Nephron (organoid): ENCODE measurements around the gene MYOM3.

Experiments
- H3K27ac Mint-ChIP-seq, 3 experiments: 2 replicates each; pipeline ENCODE4 v1.8.0; 2020; ENCODE audit warnings: mixed read lengths in 3 of 3, mild to moderate bottlenecking in 2 of 3, moderate library complexity in 1 of 3
- H3K27me3 Mint-ChIP-seq: 2 replicates; pipeline ENCODE4 v1.8.0; 2021; ENCODE audit warnings: low read depth, mild to moderate bottlenecking, moderate library complexity, mixed read lengths
- H3K36me3 Mint-ChIP-seq: 2 replicates; pipeline ENCODE4 v1.8.0; 2020; ENCODE audit warnings: low read depth, mixed read lengths
- H3K4me1 Mint-ChIP-seq: 2 replicates; pipeline ENCODE4 v1.8.0; 2020; ENCODE audit warnings: mixed read lengths
- H3K4me3 Mint-ChIP-seq, 3 experiments: 2 replicates each; pipeline ENCODE4 v1.8.0; 2020; ENCODE audit warnings: mild to moderate bottlenecking in 3 of 3, mixed read lengths in 3 of 3, moderate library complexity in 2 of 3
- H3K9me3 Mint-ChIP-seq: 2 replicates; pipeline ENCODE4 v1.8.0; 2020; ENCODE audit warnings: mixed read lengths
- TF ChIP-seq, protein P1 (sequence below), 3 experiments: fragments of 200-600 bp; sonication (generic); IDR thresholded peaks; one replicate each; pipeline ENCODE4 v1.5.0; 2021; ENCODE audit warnings: antibody characterized with exemption in 3 of 3; ENCODE audit not compliant: unreplicated experiment in 3 of 3

MYOM3 gene

DNA sequence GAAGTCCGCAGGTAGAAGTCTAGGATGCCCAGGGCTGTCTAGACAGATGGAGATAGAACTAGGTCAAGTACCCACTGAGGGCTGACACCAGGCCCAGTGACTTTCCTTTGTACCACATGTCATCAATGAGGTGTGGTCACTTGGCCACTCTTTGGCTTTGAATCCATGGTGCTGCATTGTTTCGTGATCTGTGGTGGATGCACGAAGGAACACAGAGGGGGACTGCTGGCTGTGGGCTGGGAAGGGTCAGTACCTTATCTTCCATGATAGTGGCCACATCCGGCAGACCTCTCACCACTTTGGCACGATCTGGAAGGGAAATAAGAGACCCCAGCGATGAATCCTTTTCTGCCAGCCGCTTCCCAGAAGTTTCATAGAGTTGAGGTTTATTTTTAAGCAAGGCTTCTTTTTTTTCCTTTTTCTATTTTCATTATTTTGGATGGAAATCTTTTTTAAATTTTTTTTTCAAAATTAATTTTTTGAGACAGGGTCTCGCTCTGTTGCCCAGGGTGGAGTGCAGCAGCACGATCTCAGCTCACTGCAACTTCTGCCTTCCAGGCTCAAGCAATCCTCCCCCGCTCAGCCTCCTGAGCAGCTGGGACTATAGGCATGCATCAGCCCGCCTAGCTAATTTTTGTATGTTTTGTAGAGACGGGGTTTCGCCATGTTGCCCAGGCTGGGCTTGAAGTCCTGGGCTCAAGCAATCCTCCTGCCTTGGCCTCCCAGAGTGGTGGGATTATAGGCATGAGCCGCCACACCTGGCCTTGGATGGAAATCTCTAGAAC is 53.1 kb downstream of the MYOM3 start:
- H3K9me3 Mint-ChIP-seq = peaks cover 6% of the 10 kb centered on the region

DNA sequence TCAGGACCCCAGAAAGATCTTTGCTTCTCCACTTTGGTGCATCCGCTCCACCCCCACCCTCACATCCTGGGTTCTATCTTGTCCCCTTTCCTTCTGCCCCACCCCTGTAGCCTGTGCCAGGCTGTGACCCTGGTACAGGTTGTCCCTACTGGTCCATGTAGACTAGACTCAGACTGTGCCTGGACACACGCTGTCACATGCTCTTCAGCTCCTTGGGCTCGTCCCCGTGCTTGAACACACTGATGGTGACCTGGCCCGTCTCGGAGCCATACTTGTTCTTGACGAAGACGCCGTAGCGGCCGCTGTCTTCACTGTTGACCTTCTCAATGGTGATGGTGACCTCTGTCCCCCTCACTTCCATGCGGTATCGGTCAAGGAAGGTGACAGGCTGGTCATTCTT is 54.8 kb downstream of the MYOM3 start:
- peaks cover 3% of the 10 kb centered on the region for H3K4me1 Mint-ChIP-seq
- H3K27ac Mint-ChIP-seq = no peak overlapping the region
- peaks cover 5% of the 10 kb centered on the region for H3K36me3 Mint-ChIP-seq
- peaks cover 3% of the 10 kb centered on the region for H3K9me3 Mint-ChIP-seq
- H3K27me3 Mint-ChIP-seq = no peaks in the 10 kb centered on the region
- H3K4me3 Mint-ChIP-seq = no peak overlapping the region
- TF ChIP-seq, protein P1, sequence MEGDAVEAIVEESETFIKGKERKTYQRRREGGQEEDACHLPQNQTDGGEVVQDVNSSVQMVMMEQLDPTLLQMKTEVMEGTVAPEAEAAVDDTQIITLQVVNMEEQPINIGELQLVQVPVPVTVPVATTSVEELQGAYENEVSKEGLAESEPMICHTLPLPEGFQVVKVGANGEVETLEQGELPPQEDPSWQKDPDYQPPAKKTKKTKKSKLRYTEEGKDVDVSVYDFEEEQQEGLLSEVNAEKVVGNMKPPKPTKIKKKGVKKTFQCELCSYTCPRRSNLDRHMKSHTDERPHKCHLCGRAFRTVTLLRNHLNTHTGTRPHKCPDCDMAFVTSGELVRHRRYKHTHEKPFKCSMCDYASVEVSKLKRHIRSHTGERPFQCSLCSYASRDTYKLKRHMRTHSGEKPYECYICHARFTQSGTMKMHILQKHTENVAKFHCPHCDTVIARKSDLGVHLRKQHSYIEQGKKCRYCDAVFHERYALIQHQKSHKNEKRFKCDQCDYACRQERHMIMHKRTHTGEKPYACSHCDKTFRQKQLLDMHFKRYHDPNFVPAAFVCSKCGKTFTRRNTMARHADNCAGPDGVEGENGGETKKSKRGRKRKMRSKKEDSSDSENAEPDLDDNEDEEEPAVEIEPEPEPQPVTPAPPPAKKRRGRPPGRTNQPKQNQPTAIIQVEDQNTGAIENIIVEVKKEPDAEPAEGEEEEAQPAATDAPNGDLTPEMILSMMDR (IDR thresholded peaks at IDR 0.05; ENCODE audit: unreplicated experiment in 3 of 3) = no peak

More for the DNA sequence above, 53.1 kb downstream of the MYOM3 start:
- TF ChIP-seq, protein P1 (IDR thresholded peaks at IDR 0.05; ENCODE audit: unreplicated experiment in 3 of 3) = no peak
- H3K27ac Mint-ChIP-seq = no peak overlapping the region
- H3K27me3 Mint-ChIP-seq = no peaks in the 10 kb centered on the region
- no peaks in the 10 kb centered on the region for H3K4me1 Mint-ChIP-seq
- peaks cover 10% of the 10 kb centered on the region for H3K36me3 Mint-ChIP-seq
- no peak overlapping the region for H3K4me3 Mint-ChIP-seq

DNA sequence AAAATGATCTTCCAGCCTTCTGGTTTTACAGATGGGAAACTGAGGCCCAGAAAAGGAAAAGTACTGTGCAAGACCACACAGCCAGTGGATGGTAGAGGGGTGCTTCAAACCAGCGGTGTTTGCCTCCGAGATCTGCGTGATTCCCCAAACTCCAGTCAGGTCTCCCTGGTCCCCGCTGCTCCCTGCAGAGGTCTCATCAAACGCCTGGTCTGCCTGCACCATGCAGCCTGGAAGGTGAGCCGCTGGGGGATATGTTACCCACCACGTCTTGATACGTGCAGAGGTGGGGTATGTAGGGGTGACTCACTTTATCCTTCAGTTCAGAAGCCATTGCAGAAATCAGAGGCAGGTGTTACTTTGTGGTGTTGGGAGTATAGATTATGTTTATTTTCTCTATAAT is 56.3 kb downstream of the MYOM3 start:
- peaks cover 3% of the 10 kb centered on the region for H3K9me3 Mint-ChIP-seq

DNA sequence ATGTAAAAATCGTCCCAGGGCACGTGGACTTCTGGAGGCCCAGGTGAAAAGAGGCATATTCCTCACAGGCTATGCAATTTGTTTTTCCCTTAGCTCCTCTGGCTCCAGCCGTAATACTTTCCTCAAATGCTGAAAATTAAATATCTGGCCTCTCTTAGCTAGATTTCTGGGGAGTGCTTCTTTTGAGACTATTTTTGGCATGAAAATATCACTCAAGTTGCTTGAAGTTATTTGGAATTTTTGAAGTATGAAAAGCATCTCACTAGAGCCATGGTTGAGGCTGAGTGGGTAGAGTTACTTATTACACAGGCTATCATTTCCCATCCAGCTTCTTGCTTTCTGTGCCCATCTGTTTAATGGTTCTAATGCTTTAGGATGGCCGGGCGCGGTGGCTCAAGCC is 59.7 kb downstream of the MYOM3 start:
- H3K36me3 Mint-ChIP-seq = peaks cover 3% of the 10 kb centered on the region
- peaks cover 18% of the 10 kb centered on the region for H3K4me1 Mint-ChIP-seq
- TF ChIP-seq, protein P1 (IDR thresholded peaks at IDR 0.05; ENCODE audit: unreplicated experiment in 3 of 3) = no peak
- no peaks in the 10 kb centered on the region for H3K27me3 Mint-ChIP-seq
- H3K9me3 Mint-ChIP-seq = peaks cover 3% of the 10 kb centered on the region
- peak overlapping the region in 2 of 3 experiments; percentile 3 to 40 for H3K27ac Mint-ChIP-seq
- H3K4me3 Mint-ChIP-seq = no peak overlapping the region

More for the DNA sequence above, 56.3 kb downstream of the MYOM3 start:
- H3K27me3 Mint-ChIP-seq = no peaks in the 10 kb centered on the region
- H3K4me3 Mint-ChIP-seq = no peak overlapping the region
- H3K4me1 Mint-ChIP-seq = peaks cover 16% of the 10 kb centered on the region
- peaks cover 5% of the 10 kb centered on the region for H3K36me3 Mint-ChIP-seq
- TF ChIP-seq, protein P1 (IDR thresholded peaks at IDR 0.05; ENCODE audit: unreplicated experiment in 3 of 3) = no peak
- no peak overlapping the region for H3K27ac Mint-ChIP-seq

DNA sequence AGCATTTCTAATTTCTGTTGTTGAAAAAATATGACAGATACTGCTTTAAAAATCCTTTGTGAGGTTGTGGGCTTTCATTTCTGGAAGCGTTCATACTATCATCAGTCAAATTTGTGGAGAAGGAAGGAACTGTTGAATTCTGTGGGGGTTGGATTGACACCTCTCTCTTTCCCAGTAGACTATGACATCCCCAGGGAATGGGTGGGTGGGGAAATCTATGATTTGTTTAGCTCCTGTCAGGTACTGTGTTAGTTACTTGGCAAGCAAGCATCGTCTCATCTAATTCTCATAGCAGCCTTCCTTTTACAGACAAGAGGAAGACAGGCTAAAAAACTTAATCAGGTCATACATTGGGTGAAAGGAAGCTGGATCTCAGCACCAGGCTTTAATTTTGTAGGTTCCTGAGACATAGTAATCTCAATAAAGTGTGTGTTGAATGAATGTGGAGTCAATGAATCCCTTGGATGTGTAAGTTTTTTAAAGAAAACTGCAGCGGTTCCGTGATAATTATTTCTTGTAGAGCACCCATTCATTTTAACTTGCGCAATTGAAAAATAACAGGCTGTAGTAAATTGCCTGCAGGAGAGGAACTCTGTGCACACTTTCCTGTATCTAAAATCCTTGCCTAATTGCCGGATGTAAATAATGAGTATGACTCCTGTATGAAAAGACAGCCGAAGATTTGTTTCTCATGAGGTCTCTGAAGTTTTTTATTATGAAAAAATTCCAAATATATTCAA is 60.6 kb downstream of the MYOM3 start:
- Mint-ChIP-seq H3K4me1 (peaks cover 26% of the 10 kb centered on the region), H3K9me3 (peaks cover 3% of the 10 kb centered on the region), H3K27ac (peak overlapping the region in 2 of 3 experiments; percentile 40 to 65), H3K27me3 (no peaks in the 10 kb centered on the region), H3K4me3 (no peak overlapping the region), H3K36me3 (no peaks in the 10 kb centered on the region)
- TF ChIP-seq, protein P1 (IDR thresholded peaks at IDR 0.05; ENCODE audit: unreplicated experiment in 3 of 3) = no peak
